Effector CD8-positive, alpha-beta T cell (primary cell): Measurements from ENCODE around the gene GLIPR1L1.
A peak's percentile ranks its signal among the peaks of the same experiment; 100 is the strongest.

Experiments
- DNase-seq: peaks from one replicate; lab custom pipeline; 2025; lab: John Stamatoyannopoulos, UW

The GLIPR1L1 gene

GRCh38 chr12:75350413-75350812 is 15.9 kb downstream of the GLIPR1L1 start:
- no peak for DNase-seq

GRCh38 chr12:75354011-75354410 is 19.5 kb downstream of the GLIPR1L1 start:
- DNase-seq, result no peak

DNA sequence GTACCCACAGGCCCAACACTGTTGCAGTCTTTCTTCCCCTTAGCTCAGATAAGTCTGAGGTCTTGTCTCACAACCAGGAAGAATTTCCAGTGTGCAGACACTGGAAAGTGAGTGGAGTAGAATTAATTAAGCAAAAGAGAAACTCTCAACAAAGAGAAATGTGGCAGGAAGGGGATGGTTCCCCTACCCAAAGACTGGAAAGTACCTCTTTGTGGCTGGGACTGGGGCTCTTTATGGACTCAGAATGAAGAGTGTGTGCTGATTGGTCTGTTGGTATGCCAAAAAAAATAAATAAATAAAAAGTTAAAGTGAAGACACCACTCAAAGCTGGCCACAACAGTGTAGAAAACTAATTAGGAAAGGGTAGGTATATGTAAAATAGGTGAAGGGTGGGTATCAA is 26.4 kb downstream of the GLIPR1L1 start:
- DNase-seq, result no peak

DNA sequence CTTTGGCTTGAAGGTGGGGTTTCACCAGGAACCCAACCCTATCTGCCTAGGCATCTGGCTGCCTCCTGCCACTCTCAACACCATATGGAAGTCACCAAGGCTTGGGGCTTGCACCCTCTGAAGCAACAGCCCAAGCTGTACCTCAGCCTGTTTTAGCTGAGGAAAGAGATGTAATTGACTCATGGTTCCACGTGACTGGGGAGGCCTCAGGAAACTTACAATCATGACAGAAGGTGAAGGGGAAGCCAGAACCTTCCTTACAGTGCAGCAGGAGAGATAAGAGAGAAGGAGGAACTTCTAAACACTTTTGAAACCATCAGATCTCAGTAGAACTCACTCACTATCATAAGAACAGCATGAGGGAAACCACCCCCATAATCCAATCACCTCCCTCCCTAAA is 26.9 kb downstream of the GLIPR1L1 start:
- DNase-seq, result no peak

DNA sequence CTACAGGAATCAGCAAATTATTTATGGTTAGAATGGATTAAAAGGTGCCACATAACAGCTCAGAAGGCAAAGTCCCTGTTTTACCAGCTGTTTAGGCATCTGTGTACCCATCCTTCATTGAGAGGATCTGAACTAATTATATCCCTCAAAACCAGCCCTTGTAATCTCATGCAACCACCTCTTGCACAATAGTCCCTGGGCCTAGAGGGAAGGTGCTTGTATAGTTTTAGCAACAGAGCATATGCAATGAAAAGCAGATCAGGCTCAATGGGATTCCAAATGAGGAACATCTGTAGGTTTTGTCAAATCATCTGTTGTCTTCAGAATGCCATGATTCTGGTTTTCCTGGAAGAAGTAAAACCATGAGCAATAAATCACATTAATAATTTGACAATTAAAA is 30.4 kb downstream of the GLIPR1L1 start:
- no peak for DNase-seq

- no peak for DNase-seq
These were observed 32.2 kb downstream of the GLIPR1L1 start for GRCh38 chr12:75366629-75367028.

DNA sequence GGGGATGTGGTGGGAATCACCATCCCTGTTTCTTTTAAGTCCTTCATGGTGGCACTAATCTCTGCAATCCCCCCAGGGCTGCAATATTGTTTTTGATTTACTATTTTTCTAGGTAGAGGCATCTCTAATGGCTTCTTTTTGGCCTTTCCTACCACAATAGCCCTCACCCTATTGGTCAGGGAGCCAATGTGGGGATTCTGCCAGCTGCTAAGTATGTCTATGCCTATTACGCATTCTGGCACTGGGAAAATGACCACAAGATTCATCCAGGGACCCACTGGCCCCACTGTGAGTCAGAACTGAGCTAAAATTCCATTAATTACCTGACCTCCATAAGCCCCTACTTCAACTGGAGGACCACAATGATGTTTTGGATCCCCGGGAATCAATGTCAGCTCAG is 40.5 kb downstream of the GLIPR1L1 start:
- DNase-seq, result no peak

GRCh38 chr12:75378354-75378753 is 43.9 kb downstream of the GLIPR1L1 start:
- DNase-seq, result no peak

DNA sequence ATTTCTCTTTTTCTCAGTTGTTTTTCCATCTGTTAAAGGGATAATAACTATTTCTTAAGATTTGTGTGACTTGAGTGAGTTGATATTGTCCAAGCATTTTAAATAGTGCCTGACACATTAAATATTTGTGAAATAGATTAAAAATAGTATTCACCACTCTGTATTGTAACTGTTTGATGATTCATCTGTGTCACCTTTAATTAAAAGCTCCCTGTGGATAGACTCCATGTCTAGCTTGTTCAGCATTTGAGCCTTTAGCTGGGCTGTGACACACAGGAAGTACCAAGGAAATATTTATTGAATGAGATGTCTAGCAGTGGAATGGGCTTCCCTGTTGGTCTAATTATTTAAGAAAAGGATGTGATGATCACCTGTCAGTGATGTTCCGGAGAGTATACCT is 54.6 kb downstream of the GLIPR1L1 start:
- no peak for DNase-seq

GRCh38 chr12:75389706-75390105 is 55.2 kb downstream of the GLIPR1L1 start:
- DNase-seq, result no peak

- no peak for DNase-seq
These were observed 55.9 kb downstream of the GLIPR1L1 start for GRCh38 chr12:75390156-75390898.

DNA sequence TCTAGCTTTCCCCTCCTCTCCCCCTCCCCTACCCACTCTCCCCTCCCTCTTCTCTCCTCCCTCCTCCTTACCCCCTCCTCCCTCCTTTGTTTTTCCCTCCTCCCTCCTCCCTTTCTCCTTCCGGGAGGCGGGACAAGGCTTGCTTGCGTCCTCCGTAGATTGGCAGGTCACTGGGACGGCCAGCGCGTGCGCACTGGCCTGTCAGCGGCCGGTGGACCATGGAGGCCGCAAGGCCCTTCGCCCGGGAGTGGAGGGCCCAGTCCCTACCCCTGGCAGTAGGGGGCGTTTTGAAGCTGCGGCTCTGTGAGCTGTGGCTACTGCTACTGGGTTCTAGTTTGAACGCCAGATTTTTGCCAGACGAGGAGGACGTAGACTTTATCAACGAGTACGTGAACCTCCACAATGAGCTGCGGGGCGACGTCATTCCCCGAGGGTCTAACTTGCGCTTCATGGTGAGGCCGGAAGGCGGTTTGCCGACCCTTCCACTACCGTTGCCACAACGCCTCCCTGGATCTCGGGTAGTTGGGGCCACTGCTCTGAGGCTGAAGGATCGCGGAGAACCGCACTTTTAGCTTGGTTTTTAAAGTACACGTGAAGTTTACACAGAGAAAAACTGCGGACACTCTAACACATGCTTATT is 56.5 kb downstream of the GLIPR1L1 start, which contains the start of gene GLIPR1L2:
Gene GLIPR1L2, plus strand, starts transcription at position 191 of the 640 bp plus-strand sequence. Its CDS starts 28 bp downstream, at position 219.
- DNase-seq, result peak; percentile 73

- DNase-seq, result no peak
These were observed 69.8 kb downstream of the GLIPR1L1 start for GRCh38 chr12:75404231-75404630.

DNA sequence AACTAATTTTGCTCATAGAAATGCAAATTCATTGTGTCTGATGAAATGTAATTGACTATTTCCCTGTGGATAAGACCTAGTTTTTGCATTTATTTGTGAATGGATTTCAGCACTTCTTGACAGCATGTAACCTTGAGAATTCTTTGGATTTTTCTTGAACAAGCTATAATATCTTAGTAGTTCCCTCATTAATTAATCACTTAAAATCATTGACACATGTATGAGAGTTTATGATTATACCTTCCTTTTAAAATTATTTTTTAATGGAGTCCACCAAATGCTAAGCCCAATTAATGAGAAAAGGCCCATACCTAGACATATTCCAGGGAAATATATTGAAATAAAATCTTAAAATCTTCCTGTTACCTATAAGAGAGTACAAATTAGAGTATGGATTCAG is 73.2 kb downstream of the GLIPR1L1 start:
- DNase-seq, result no peak

- no peak for DNase-seq
These were observed 75.4 kb downstream of the GLIPR1L1 start for GRCh38 chr12:75409830-75410229.

GRCh38 chr12:75414671-75415070 is 80.2 kb downstream of the GLIPR1L1 start:
- no peak for DNase-seq

GRCh38 chr12:75419841-75420240 is 85.4 kb downstream of the GLIPR1L1 start:
- DNase-seq, result no peak
